Hepatocyte (in vitro differentiated cells): ENCODE measurements around the gene NVL. TPM values are rescaled to one million over a fixed set of nuclear protein-coding genes. Genes with fewer than 3 reads are reported as not detected.

Experiments
- DNase-seq: peaks from one replicate; pipeline ENCODE4 v3.0.0-alpha.2; 2016; ENCODE audit warnings: low spot score
- H2AFZ ChIP-seq: fragments of 200-600 bp; sonication (generic); 2 replicates; pipeline ENCODE4 v1.6.0; 2016; ENCODE audit warnings: antibody characterized with exemption, mild to moderate bottlenecking
- H3K27ac ChIP-seq: fragments of 200-600 bp; sonication (generic); 2 replicates; pipeline ENCODE4 v1.5.1; 2016; ENCODE audit warnings: mild to moderate bottlenecking
- H3K27me3 ChIP-seq: fragments of 200-600 bp; sonication (generic); 2 replicates; pipeline ENCODE4 v1.6.1; 2016
- H3K36me3 ChIP-seq: fragments of 200-600 bp; sonication (generic); replicated peaks from 2 replicates; pipeline ENCODE4 v1.5.1; 2016; ENCODE audit warnings: low read depth; ENCODE audit not compliant: insufficient read depth
- H3K4me1 ChIP-seq: fragments of 200-600 bp; sonication (generic); 2 replicates; pipeline ENCODE4 v1.5.1; 2016; ENCODE audit warnings: mild to moderate bottlenecking, moderate library complexity; ENCODE audit not compliant: insufficient read depth
- H3K4me2 ChIP-seq: fragments of 200-600 bp; sonication (generic); 2 replicates; pipeline ENCODE4 v1.6.0; 2016
- H3K4me3 ChIP-seq: fragments of 200-600 bp; sonication (generic); 2 replicates; pipeline ENCODE4 v1.5.1; 2016; ENCODE audit warnings: mild to moderate bottlenecking
- H3K79me2 ChIP-seq: fragments of 200-600 bp; sonication (generic); 2 replicates; pipeline ENCODE4 v1.6.0; 2017; ENCODE audit warnings: mild to moderate bottlenecking
- H3K9me2 ChIP-seq: fragments of 200-600 bp; sonication (generic); replicated peaks from 2 replicates; pipeline ENCODE4 v1.6.0; 2017; ENCODE audit warnings: mild to moderate bottlenecking; ENCODE audit not compliant: insufficient read depth
- H3K9me3 ChIP-seq: fragments of 200-600 bp; sonication (generic); 2 replicates; pipeline ENCODE4 v1.5.1; 2016; ENCODE audit warnings: low read depth, mild to moderate bottlenecking
- H4K20me1 ChIP-seq: fragments of 200-600 bp; sonication (generic); 2 replicates; pipeline ENCODE4 v1.6.0; 2016; ENCODE audit warnings: mild to moderate bottlenecking; ENCODE audit not compliant: insufficient read depth, poor library complexity, severe bottlenecking
- EZH2 ChIP-seq: fragments of 200-600 bp; sonication (generic); IDR thresholded peaks from 2 replicates; pipeline ENCODE4 v1.6.1; 2016; ENCODE audit warnings: antibody characterized with exemption, mild to moderate bottlenecking, borderline replicate concordance
- EZH2phosphoT487 ChIP-seq: fragments of 200-600 bp; sonication (generic); IDR thresholded peaks from one replicate; pipeline ENCODE4 v1.6.1; 2018; ENCODE audit warnings: antibody characterized with exemption, mild to moderate bottlenecking, low read depth, moderate library complexity; ENCODE audit not compliant: unreplicated experiment, severe bottlenecking
- WGBS: methylation state at CpG from one replicate; pipeline ENCODE4 v1.1.6; 2016; ENCODE audit warnings: low lambda C conversion rate; ENCODE audit errors: missing lambda C conversion rate; 5-methylcytosine and 5-hydroxymethylcytosine counted together
- polyA plus RNA-seq: library from polyadenylated mRNA; unstranded; fragments of >200 nt; fragmentation: Nextera tagmentation; extraction: Ambion mirVana; gene quantifications from 2 replicates; pipeline ENCODE4 v1.2.1, GENCODE V29; 2016
- total RNA-seq: library from RNA; depleted of rRNA; stranded (reverse); fragments of >200 nt; gene quantifications from 2 replicates; pipeline ENCODE4 v1.2.3, GENCODE V29; 2014
- TF ChIP-seq, protein P1 (sequence below): fragments of 200-600 bp; sonication (generic); IDR thresholded peaks from 2 replicates; pipeline ENCODE4 v1.5.1; 2016; ENCODE audit warnings: antibody characterized with exemption, mild to moderate bottlenecking; ENCODE audit not compliant: poor library complexity

The NVL gene
- total and polyA plus RNA-seq, 2 experiments from 2014 or later = 15.9 to 34.7 TPM

DNA sequence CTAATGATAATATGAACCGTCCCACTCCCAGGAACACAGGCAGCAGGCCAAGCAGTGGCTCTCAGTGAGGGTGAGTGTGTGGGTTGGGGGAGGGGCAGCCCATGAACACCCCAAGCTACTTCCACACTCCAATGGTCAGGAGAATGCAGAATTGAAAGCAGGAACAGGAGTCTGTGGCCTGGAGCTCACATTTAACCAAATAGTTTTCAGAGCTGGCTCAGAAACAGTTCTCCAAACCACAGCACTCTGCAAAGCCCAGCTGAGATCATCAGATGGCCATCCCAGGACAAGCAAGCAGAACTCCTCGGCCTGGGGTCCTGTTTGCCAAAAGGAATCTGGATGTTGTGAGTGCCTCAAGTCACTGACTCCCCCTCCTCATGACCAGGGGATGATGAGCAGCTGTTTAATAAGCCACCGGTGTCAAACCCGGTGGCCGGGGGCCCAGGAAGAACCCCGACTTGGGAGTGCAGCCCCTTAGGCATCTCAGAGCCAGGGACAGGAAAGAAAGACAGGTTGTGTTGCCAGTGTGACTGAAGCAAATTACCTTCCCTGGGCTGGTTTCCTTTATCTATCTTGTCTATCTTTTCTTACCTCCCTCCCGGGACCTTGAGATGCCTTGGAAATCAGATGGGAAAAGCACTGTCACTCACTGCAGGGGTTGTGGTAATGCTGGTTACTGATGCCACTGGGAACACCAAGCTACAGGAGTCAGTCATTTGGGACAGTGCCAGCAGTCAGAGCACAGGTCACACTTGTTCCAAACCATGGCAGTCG, 126.5 kb downstream of the NVL start:
- Histone ChIP-seq H3K4me3 (no peak overlapping the region), H2AFZ (no peak overlapping the region), H4K20me1 (no peaks in the 10 kb centered on the region), H3K9me3 (no peaks in the 10 kb centered on the region), H3K27ac (no peak overlapping the region), H3K36me3 (no peaks in the 10 kb centered on the region), H3K4me2 (no peak overlapping the region), H3K27me3 (no peaks in the 10 kb centered on the region), H3K4me1 (peaks cover 20% of the 10 kb centered on the region), H3K79me2 (no peaks in the 10 kb centered on the region), H3K9me2 (no peaks in the 10 kb centered on the region)
- DNase-seq = no peak
- TF ChIP-seq EZH2phosphoT487 = no peak
- TF ChIP-seq EZH2 = no peak
- TF ChIP-seq, protein P1, sequence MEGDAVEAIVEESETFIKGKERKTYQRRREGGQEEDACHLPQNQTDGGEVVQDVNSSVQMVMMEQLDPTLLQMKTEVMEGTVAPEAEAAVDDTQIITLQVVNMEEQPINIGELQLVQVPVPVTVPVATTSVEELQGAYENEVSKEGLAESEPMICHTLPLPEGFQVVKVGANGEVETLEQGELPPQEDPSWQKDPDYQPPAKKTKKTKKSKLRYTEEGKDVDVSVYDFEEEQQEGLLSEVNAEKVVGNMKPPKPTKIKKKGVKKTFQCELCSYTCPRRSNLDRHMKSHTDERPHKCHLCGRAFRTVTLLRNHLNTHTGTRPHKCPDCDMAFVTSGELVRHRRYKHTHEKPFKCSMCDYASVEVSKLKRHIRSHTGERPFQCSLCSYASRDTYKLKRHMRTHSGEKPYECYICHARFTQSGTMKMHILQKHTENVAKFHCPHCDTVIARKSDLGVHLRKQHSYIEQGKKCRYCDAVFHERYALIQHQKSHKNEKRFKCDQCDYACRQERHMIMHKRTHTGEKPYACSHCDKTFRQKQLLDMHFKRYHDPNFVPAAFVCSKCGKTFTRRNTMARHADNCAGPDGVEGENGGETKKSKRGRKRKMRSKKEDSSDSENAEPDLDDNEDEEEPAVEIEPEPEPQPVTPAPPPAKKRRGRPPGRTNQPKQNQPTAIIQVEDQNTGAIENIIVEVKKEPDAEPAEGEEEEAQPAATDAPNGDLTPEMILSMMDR = no peak
- 42% methylated on average over 8 of the region's 8 CpGs for WGBS

- Histone ChIP-seq H3K79me2 (no peaks in the 10 kb centered on the region), H4K20me1 (no peaks in the 10 kb centered on the region), H3K4me3 (no peak overlapping the region), H3K9me2 (no peaks in the 10 kb centered on the region), H3K4me2 (no peak overlapping the region), H3K36me3 (no peaks in the 10 kb centered on the region), H3K4me1 (peaks cover 20% of the 10 kb centered on the region), H2AFZ (no peak overlapping the region), H3K27me3 (no peaks in the 10 kb centered on the region), H3K27ac (no peak overlapping the region), H3K9me3 (no peaks in the 10 kb centered on the region)
- 90% methylated on average over 4 of the region's 4 CpGs for WGBS
- TF ChIP-seq EZH2phosphoT487 (no peak), EZH2 (no peak)
- TF ChIP-seq, protein P1 = no peak
- no peak for DNase-seq
Observed at GRCh38 chr1:224201853-224202252, 128.1 kb downstream of the NVL start.

DNA sequence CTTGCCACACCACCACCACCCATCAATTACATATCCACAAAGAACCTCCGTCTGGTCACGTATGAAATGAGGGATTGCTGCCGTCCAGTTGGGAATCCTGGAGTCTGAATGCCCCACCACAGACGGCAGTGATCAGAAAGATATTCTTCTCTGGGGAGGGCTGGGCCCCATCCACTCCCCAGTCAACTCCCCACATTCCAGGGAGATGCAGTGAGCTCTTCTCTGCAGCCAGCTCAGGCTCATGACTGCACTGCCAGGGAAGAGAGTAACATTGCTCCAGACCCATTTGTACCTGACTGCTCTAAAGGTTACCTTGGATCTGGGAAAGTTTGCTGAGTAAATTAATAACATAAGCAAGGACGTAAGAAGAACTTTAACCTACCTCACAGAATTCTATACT, 128.6 kb downstream of the NVL start:
- Histone ChIP-seq H3K9me3 (no peaks in the 10 kb centered on the region), H3K9me2 (no peaks in the 10 kb centered on the region), H3K79me2 (no peaks in the 10 kb centered on the region), H3K4me1 (peaks cover 17% of the 10 kb centered on the region), H3K4me2 (no peak overlapping the region), H3K27me3 (no peaks in the 10 kb centered on the region), H3K4me3 (no peak overlapping the region), H3K36me3 (no peaks in the 10 kb centered on the region), H2AFZ (no peak overlapping the region), H3K27ac (peak overlapping the region; percentile 2), H4K20me1 (no peaks in the 10 kb centered on the region)
- 70% methylated on average over 5 of the region's 5 CpGs for WGBS
- TF ChIP-seq, protein P1 = no peak
- TF ChIP-seq EZH2phosphoT487 (no peak), EZH2 (no peak)
- DNase-seq = peak; percentile 35
